HG03064 (cell line): ENCODE measurements around the gene SELENOF.
A peak's percentile ranks its signal among the peaks of the same experiment; 100 is the strongest.
"Not testable (repeated sequence)": the region's sequence is repeated elsewhere in the genome, so short reads cannot be mapped to it uniquely, and the experiment has no call there.

Source experiments
- ATAC-seq: cut with Tn5 transposase; IDR thresholded peaks from one replicate; pipeline ENCODE4 v1.9.1; 2021; ENCODE audit warnings: low read depth; ENCODE audit not compliant: unreplicated experiment

SELENOF gene

DNA sequence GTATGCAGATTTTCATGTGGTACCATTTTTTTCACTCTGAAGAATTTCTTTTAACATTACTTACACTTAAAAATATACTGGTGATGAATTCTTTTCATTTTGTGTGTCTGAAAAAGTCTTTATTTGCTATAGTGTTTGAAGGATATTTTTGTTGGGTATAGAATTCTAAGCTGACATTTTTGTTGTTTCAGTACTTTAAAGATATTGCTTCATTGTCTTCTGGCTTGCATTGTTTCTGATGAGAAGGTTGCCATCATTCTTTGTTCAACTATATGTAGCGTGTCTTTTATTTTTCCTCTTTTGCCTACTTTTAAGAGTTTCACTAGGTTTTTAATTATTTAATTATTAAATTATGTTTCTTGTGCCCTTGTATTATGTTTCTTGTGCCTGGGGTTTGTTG is 8.5 kb upstream of the SELENOF start:
- no peak for ATAC-seq

DNA sequence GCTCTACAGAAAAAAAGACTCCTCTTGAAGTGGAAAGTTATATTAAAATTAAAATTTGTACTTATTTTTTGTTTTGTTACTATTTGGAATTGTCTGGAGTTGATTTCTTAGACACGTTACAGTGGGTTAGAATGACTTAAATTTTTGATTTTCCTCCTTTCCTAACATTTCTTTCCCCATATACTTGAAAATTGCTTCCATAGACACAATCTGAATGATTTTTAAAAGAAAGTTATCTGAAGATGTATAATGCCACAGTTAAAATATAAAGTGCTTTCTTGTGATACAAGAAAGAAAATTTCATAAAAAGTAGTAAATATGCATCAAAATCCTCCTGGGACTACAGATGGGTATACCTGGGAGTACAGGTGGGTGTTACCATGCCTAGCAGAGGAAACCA is 2.8 kb upstream of the SELENOF start:
- ATAC-seq, result no peak

DNA sequence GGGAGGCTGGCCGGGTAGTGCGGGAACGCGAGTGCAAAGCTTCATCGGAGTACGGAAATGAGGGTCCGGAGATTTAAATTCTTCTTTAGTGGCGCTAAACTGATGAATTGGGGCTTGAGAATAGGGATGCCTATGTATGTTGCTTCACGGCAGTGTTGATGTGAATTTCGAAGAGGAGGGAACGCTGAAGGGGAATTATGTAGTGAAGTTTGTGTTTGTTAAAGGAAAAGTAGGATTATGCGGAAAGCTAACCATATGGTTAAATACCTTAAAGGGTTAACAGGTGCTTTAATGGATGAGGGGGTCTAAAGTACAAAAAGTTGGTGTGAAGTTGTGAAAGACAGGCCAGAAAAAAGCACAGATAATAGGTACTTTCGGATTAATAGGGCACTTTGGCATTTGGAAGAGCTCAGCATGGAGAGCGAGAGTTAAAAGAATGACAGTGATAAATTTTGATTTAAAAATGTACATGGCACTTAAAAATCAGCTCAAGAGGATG is 1.9 kb upstream of the SELENOF start:
- no peak for ATAC-seq

DNA sequence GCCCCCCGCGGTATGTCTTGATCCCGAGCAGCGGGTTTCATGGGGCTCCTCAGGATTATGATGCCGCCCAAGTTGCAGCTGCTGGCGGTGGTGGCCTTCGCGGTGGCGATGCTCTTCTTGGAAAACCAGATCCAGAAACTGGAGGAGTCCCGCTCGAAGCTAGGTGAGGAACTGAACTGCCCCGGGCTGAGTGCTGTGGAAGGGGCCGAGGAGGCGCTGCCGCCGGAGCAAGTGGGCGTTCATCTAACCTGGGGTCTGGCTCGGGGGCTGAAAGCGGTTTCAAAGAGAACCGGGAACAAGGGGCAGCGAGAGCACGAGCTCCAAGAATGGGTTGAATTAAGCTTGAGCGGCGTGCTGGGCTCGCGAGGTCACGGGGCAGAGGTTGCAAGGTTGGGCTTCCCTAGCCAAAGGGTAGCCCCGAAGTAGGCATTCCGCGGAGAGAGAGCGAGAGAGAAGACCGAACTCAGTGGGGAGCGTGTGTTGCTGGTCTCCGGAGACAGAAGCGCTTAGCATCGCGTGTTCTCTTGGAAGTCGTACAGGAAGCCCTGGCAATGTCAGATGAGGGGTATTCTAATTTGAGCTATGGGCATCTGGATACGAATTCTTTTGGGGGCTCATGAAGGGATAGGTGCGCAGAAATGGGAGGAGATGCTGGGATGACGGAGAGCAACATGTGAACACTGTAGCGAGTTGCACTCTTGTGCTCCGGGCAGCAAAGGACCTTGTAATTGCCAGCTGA is 1.2 kb upstream of the SELENOF start:
- peak; percentile 17 for ATAC-seq

DNA sequence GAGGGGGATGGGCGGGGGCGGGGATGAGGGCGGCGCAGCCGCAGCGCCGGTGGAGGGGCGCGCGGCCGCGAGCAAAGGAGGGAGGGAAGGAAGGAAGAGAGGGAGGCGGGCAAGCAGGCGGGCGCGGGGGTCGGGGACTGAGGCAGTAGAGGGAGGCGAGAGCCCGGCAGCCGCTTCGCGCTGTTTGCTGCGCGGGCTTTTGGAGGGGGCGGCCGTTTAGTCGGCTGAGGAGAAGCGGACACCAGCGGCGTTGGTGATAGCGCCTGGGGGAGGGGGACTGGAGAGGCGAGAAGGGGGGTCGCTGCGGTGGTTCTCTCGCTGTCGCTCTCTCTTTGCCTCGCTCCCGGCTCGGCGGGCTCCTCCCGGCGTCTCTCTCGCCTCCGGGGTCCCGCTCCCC is 673 bp upstream of the SELENOF start, which contains the start of gene HS2ST1:
HS2ST1 (plus strand) TSS at position 35 of the 397 bp plus-strand sequence.
- no peak for ATAC-seq

DNA sequence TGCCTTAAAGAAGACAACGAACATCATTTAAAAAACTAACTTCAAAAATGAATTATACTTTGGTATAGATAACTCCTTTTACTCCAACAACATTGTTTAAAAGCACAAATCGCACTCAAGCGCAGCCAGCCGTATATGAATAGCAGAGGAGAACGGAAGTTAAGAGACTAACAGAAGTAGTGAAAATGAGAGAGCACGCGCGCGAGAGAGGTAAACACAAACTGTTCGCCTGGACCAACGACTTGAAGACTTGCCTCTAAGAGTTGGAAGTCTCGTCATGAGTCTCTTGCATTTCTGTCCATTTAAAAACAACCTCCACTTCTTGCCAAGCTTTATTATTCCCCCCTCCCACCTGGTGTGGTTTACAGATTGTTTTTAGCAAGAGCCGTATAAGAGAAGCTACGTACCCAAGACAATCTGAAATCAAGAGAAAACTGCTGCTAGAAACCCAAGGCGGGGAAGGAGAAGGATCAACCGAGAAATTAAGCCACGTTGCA is 479 bp downstream of the SELENOF start:
- peak; percentile 23 for ATAC-seq

DNA sequence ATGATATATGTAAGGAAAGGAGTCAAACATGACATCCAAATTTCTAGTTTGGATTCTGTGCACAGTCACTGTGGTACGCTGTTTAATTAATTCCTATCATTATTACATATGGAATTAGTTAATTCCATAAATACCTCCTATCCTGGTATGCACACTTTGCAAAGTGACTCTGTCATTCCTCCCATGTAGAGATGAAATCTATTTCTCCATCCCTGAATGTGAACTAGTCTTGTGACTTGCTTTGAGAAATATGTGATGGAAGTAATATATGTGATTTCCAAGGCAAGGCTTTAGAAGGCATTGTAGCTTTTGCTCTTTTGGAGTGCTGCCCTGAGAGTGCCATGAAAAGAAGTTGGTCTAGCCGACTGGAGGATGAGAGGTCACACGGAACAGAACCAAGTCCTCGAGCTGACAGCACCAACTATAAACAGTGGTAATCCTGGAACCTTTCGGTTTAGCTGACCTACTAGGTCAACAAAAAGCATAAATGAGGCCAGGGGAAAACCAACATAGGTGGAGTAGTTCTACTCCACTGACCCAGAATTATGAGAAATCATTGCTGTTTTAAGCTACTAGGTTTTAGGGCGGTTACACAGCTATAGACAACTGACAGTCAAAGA is 1.5 kb downstream of the SELENOF start:
- ATAC-seq, result no peak

DNA sequence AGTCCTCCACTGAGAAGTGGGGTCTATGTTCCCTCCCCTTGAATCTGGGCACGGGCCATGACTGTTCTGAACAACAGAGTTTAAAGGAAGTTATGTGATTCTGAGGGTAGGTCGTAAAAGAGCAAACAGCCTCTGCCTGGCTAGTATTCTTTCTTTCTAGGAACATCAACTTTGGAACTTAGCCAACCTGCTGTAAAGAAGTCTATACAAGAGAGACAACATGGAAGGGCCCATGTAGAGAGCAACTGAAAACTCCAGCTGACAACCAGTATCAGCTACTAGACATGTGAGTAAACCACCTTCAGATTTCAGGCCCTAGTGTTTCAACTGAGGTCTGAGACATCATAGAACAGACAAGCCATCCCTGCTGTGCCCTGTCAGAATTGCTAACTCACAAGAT is 7.5 kb downstream of the SELENOF start:
- ATAC-seq, result no peak

DNA sequence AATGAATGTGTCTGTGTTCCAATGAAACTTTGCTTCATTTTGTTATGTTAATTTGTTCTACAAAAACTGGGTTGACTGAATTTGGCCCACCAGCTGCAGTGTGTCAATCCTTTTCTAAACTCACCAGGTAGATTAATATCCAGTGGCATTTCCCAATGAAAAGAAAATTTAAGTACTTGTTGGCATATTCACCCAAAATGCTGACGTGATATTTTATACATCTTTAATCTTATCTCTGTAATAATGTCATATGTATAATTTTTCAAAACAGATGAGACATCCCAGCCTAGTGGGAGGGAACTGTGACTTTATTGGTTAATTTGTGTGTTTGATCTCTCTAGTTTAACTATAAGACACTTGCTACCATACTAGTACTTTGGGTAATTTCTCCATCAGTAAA is 8.1 kb downstream of the SELENOF start:
- ATAC-seq, result no peak

DNA sequence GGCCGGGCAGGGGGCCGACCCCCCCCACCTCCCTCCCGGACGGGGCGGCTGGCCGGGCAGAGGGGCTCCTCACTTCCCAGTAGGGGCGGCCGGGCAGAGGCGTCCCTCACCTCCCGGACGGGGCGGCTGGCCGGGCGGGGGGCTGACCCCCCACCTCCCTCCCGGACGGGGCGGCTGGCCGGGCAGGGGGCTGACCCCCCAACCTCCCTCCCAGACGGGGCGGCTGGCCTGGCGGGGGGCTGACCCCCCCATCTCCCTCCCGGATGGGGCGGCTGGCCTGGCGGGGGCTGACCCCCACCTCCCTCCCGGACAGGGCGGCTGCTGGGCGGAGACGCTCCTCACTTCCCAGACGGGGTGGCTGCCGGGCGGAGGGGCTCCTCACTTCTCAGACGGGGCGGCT is 14.5 kb downstream of the SELENOF start:
- not testable (repeated sequence) for ATAC-seq

DNA sequence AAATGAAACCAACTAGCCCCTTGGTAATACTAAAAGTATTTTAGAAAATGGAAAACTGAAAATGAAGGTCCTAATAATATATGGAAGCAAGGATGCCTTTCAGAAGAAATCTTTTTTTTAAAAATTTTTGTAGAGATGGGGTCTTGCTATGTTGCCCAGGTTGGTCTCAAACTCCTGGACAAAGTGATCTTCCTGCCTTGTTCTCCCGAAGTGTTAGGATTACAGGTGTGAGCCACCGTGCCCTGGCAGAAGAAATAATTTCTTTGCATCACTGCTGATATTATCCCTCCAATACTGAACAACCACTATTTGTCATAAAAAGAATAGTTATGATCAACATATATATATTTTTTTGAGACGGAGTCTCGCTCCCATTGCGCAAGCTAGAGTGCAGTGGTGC is 25.6 kb downstream of the SELENOF start:
- ATAC-seq, result no peak

DNA sequence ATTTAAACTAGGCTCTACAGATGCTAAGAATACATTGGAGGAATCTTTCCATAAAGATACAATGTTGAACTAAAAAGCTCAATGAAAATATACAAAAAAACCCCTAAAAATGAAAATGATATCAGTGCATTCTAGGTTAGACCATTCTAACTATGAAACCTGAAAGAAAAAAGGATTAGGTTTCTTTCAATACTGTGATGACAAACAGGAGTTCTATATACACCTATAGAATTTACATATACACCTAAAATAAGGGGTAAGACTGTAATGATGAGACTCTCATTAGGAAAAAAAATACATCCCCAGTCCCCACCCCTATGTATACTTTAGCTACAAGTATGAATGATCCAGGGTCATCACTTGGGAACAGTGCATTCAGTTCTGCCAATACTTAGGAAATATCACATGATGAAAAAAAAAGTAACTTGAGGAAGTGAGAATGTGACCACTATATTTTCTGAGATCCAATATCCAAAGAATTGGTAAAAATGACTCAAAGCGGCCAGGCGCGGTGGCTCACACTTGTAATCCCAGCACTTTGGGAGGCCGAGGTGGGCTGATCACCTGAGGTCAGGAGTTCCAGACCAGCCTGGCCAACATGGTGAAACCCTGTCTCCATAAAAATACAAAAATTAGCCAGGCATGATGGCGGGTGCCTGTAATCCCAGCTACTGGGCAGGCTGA is 26.3 kb downstream of the SELENOF start:
- ATAC-seq, result peak; percentile 73

DNA sequence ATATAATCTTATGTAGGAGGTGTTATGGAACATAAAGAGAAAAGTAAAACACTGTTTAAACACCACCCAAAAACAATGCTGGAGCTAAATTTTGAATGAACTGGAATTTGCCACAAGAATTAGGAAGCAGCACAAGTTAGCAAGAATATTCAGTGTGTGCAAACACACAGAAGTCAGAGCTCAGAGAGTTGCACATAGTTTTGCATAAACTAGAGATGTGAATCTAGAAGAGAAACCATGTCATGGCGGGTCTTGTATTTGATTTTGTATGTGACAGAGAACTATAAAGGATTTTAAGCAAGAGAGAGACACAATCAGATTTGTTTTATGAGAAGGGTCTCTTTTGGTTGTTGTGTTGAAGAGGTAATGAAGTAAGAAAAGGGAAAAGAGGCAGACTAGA is 38.2 kb downstream of the SELENOF start:
- ATAC-seq, result no peak

DNA sequence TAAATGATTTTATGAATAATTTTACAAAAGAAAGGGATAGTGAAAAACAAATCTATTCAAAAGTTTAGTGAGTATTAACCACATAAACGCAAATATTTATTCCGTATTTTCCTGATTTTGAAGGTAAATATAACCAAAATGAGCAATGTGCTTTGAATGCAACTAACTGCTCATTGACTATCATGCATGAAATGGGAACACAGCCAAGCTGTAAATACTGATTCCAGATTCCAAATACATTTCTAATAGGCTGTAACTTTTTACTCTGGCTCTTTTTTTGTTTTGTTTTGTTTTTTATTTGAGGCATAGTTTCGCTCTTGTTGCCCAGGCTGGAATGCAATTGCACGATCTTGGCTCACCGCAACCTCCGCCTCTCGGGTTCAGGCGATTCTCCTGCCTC is 41.8 kb downstream of the SELENOF start:
- no peak for ATAC-seq

DNA sequence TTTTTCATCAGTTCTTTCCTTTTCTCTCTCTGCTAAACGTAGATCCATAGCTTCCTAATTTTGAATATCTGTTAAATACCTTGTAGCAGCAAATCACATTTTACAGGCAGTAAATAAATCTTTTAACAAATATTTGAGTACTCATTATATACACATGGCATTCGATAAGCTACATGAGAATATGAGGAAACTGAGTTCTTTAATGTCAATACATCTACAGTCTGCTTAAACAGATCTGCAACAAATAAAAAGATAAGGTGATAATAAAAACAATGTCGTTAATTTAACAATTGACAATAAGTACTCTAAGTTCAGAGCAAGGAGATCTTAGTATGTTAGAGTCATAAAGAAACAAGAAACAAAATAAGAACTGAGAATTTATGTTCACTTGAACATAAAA is 42.9 kb downstream of the SELENOF start:
- ATAC-seq, result no peak

DNA sequence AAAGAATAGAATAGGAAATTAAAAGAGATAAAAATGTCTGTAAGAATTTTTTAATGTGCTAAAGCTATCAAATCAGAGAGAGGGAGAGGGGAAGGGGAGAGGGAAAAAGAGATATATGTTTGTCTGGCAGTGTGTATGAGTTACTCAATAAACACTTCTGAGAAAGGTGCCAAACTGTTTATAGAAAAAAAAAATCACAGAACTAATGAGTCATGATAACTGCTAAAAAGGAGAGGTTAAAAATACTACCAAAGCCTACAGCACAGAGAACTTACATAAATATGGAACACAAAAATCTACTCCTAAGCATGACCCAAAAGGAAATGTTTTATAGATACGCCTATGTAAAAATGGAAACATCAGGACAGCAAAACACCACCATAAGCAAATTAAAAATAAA is 45.4 kb downstream of the SELENOF start:
- ATAC-seq, result no peak

DNA sequence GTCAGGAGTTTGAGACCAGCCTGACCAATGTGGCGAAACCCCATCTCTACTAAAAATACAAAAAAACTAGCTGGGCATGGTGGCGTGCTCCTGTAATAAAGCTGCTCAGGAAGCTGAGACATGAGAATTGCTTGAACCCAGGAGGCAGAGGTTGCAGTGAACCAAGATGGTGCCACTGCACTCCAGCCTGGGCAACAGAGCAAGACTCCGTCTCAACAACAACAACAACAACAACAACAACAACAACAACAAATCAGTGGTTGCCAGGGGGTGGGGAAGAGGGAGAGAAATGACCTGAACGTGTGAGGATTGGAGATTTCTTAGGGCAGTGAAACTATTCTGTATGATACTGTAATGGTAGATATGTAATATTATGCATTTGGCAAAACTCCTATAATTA is 46.6 kb downstream of the SELENOF start:
- ATAC-seq, result not testable (repeated sequence)

DNA sequence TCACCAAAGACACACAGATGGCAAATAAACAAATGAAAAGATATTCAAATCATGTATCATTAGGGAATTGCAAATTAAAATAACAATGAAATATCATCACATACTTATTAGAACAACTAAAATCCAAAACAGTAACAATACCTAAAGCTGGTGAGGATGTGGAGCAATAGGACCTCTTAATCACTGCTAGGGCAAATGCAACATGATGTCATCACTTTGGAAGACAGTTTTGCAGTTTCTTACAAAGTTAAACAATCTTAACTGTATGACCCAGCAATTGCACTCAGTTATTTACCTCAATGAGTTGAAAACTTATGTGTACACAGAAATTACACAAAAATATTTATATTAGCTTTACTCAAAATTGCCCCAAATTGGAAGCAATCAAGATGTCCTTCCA is 47.3 kb downstream of the SELENOF start:
- ATAC-seq, result no peak

DNA sequence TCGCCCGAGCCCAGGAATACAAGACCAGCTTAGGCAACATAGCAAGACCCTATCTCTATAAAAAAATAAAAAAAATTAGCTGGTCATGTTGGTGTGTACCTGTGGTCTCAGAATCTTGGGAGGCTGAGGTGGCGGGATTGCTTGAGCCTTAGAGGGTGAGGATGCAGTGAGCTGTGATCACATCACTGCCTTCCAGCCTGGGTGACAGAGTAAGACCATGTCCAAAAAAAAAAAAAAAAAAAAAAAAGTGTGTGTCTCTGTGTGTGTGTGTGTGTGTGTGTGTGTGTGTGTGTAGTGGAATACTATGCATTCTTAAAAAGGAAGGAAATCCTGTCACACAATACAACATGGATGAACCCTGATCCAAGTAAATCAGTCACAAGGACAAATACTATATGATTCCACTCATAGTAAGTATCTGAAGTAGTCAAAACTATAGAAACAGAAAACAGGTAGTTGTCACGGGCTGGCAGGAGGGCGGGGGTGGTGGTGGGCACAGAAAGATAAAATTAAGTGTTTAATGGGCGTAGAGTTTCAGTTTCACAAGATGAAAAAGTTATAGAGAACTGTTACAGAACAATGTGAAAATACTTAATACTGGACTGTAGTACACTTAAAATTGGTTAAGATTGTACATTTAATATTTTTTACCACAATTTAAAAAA is 47.8 kb downstream of the SELENOF start:
- peak; percentile 66 for ATAC-seq

DNA sequence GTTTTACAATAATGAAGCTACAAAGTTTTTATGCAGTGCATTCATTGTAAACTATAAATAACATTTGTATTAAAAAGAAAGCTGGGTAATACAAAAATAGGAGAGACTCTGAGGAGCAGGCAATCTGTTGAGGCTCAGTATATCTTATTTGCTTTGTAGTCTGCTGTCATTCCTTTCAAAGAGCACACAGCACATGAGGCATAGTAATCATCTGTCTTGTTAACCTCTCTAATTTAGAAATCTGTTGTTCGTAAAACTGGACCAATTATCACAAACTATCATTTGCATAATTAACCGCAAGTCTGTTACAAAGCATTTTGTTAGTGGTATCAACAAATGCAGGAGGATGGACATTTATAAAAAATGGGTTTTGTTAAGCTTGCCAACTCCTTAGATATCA is 51.0 kb downstream of the SELENOF start:
- no peak for ATAC-seq

DNA sequence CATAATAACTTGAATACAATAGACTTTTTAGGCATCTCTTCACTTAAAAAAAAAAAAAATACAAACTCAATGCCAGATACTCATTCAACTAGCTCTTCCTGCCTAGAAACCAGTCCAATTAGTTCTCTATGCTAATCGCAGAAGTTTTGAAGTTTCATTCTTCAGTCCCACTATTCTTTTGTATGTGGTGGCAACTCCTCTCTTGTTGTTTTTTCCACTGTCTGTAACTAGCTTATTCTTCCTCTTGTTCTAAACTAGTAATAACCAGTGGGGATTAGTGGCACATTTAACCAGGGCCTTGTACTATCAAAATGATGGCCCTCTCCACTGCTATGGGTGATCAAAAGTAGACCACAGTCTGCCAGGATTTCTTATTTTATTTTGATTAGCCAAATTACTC is 52.5 kb downstream of the SELENOF start:
- ATAC-seq, result no peak
